ENCODE results near the gene CORO7.

The CORO7 gene

GRCh38 chr16:4361033-4361943 is 55.1 kb downstream of the CORO7 start:
- no peak overlapping the region for H3K27ac ChIP-seq
- no peak overlapping the region for H3K4me3 ChIP-seq
- TF ChIP-seq Cebpa-rat (IDR thresholded peaks at IDR 0.05), result no peak
- no peaks in the 10 kb centered on the region for H3K9me3 ChIP-seq (replicated peaks in 1 of 11)
- H3K9ac ChIP-seq, result peak overlapping the region in 1 of 11 experiments; percentile 24; a peak in 1 of 22 replicates
- H3K36me3 ChIP-seq, result peaks cover 64 to 98% (median 93%) of the 10 kb centered on the region in 11 experiments
- peaks cover 18 to 95% (median 58%) of the 10 kb centered on the region in 11 experiments; a peak in 19 of 22 replicates for H4K20me1 ChIP-seq
- H3K4me1 ChIP-seq, result peaks cover 6 to 27% (median 16%) of the 10 kb centered on the region in 10 experiments
- H3K4me2 ChIP-seq, result no peak overlapping the region
- H3K27me3 ChIP-seq, result no peaks in the 10 kb centered on the region

GRCh38 chr16:4360538-4361021 is 55.8 kb downstream of the CORO7 start:
- peaks cover 63 to 98% (median 89%) of the 10 kb centered on the region in 11 experiments for H3K36me3 ChIP-seq
- no peaks in the 10 kb centered on the region for H3K27me3 ChIP-seq
- H3K9ac ChIP-seq, result peak overlapping the region in 1 of 11 experiments; percentile 24; a peak in 1 of 22 replicates
- no peak overlapping the region for H3K27ac ChIP-seq
- H3K4me3 ChIP-seq, result no peak overlapping the region
- H4K20me1 ChIP-seq, result peaks cover 10 to 88% (median 50%) of the 10 kb centered on the region in 11 experiments; a peak in 19 of 22 replicates
- no peaks in the 10 kb centered on the region for H3K9me3 ChIP-seq (replicated peaks in 1 of 11)
- no peak overlapping the region for H3K4me2 ChIP-seq
- no peak for TF ChIP-seq Cebpa-rat (IDR thresholded peaks at IDR 0.05)
- H3K4me1 ChIP-seq, result peaks cover 0 to 20% (median 8%) of the 10 kb centered on the region in 10 experiments; a peak in 18 of 20 replicates

- peaks cover 4 to 82% (median 44%) of the 10 kb centered on the region in 11 experiments; a peak in 19 of 22 replicates for H4K20me1 ChIP-seq
- TF ChIP-seq Cebpa-rat (IDR thresholded peaks at IDR 0.05), result no peak
- H3K4me1 ChIP-seq, result peaks cover 0 to 13% (median 2%) of the 10 kb centered on the region in 10 experiments; a peak in 15 of 20 replicates
- no peak overlapping the region for H3K9ac ChIP-seq
- no peak overlapping the region for H3K27ac ChIP-seq
- H3K27me3 ChIP-seq, result no peaks in the 10 kb centered on the region
- peaks cover 60 to 98% (median 88%) of the 10 kb centered on the region in 11 experiments for H3K36me3 ChIP-seq
- no peak overlapping the region for H3K4me2 ChIP-seq
- H3K9me3 ChIP-seq (replicated peaks in 1 of 11), result no peaks in the 10 kb centered on the region
- no peak overlapping the region for H3K4me3 ChIP-seq
Measured at GRCh38 chr16:4359914-4360313, 56.5 kb downstream of the CORO7 start.

GRCh38 chr16:4358831-4359561 is 57.4 kb downstream of the CORO7 start:
- Histone ChIP-seq H3K36me3 (peaks cover 60 to 98% (median 88%) of the 10 kb centered on the region in 11 experiments), H3K27ac (no peak overlapping the region), H3K9me3 (replicated peaks in 1 of 11) (no peaks in the 10 kb centered on the region), H3K4me1 (peaks cover 0 to 17% (median 5%) of the 10 kb centered on the region in 10 experiments; a peak in 10 of 20 replicates), H4K20me1 (peaks cover 4 to 82% (median 40%) of the 10 kb centered on the region in 11 experiments; a peak in 18 of 22 replicates), H3K27me3 (no peaks in the 10 kb centered on the region), H3K4me2 (no peak overlapping the region), H3K4me3 (no peak overlapping the region), H3K9ac (no peak overlapping the region)
- no peak for TF ChIP-seq Cebpa-rat (IDR thresholded peaks at IDR 0.05)

- Histone ChIP-seq H3K27ac (no peak overlapping the region), H3K27me3 (no peaks in the 10 kb centered on the region), H4K20me1 (peaks cover 4 to 80% (median 40%) of the 10 kb centered on the region in 11 experiments; a peak in 18 of 22 replicates), H3K4me3 (no peak overlapping the region), H3K4me2 (no peak overlapping the region), H3K4me1 (peaks cover 0 to 24% (median 9%) of the 10 kb centered on the region in 10 experiments; a peak in 11 of 20 replicates), H3K36me3 (peaks cover 55 to 98% (median 85%) of the 10 kb centered on the region in 11 experiments), H3K9ac (peak overlapping the region in 1 of 11 experiments; percentile 19; a peak in 1 of 22 replicates), H3K9me3 (replicated peaks in 1 of 11) (no peaks in the 10 kb centered on the region)
- TF ChIP-seq Cebpa-rat (IDR thresholded peaks at IDR 0.05), result no peak
Measured at GRCh38 chr16:4358236-4358635, 58.2 kb downstream of the CORO7 start.

- no peak for TF ChIP-seq Cebpa-rat (IDR thresholded peaks at IDR 0.05)
- H3K27me3 ChIP-seq, result no peaks in the 10 kb centered on the region
- H3K36me3 ChIP-seq, result peaks cover 41 to 85% (median 71%) of the 10 kb centered on the region in 11 experiments
- no peaks in the 10 kb centered on the region for H3K9me3 ChIP-seq (replicated peaks in 1 of 11)
- H3K4me1 ChIP-seq, result peaks cover 0 to 28% (median 16%) of the 10 kb centered on the region in 10 experiments; a peak in 14 of 20 replicates
- H3K4me3 ChIP-seq, result no peak overlapping the region
- H3K27ac ChIP-seq, result no peak overlapping the region
- no peak overlapping the region for H3K4me2 ChIP-seq
- H4K20me1 ChIP-seq, result peaks cover 4 to 72% (median 29%) of the 10 kb centered on the region in 11 experiments; a peak in 18 of 22 replicates
- H3K9ac ChIP-seq, result 0 out of 22 replicates have a peak overlapping the region, but pooled peaks of 1 of the 11 experiments have one; percentile 16
Measured at GRCh38 chr16:4356820-4357219, 59.6 kb downstream of the CORO7 start.

GRCh38 chr16:4354512-4355409 is 61.6 kb downstream of the CORO7 start:
- peaks cover 29 to 66% (median 54%) of the 10 kb centered on the region in 11 experiments for H3K36me3 ChIP-seq
- no peak for TF ChIP-seq Cebpa-rat (IDR thresholded peaks at IDR 0.05)

More at GRCh38 chr16:4354512-4355409, 61.6 kb downstream of the CORO7 start:
- H3K9me3 ChIP-seq (replicated peaks in 1 of 11), result no peaks in the 10 kb centered on the region
- H3K4me3 ChIP-seq, result no peak overlapping the region
- peak overlapping the region in 1 of 11 experiments; percentile 1; a peak in 2 of 22 replicates for H3K9ac ChIP-seq
- peak overlapping the region in 1 of 11 experiments; percentile 57; a peak in 2 of 22 replicates for H3K4me2 ChIP-seq
- no peaks in the 10 kb centered on the region for H3K27me3 ChIP-seq
- no peak overlapping the region for H3K27ac ChIP-seq
- peaks cover 11 to 37% (median 24%) of the 10 kb centered on the region in 10 experiments for H3K4me1 ChIP-seq
- peaks cover 8 to 55% (median 21%) of the 10 kb centered on the region in 11 experiments; a peak in 15 of 22 replicates for H4K20me1 ChIP-seq

Measured in BLaER1 treated with 17β-estradiol and CSF1 and Interleukin-3, amounts not matched to agents 10 nM and 100 nM (cell line).